ENCODE results near the gene RTP2.
"Not testable (repeated sequence)": the region's sequence is repeated elsewhere in the genome, so short reads cannot be mapped to it uniquely, and the experiment has no call there.

The RTP2 gene

DNA sequence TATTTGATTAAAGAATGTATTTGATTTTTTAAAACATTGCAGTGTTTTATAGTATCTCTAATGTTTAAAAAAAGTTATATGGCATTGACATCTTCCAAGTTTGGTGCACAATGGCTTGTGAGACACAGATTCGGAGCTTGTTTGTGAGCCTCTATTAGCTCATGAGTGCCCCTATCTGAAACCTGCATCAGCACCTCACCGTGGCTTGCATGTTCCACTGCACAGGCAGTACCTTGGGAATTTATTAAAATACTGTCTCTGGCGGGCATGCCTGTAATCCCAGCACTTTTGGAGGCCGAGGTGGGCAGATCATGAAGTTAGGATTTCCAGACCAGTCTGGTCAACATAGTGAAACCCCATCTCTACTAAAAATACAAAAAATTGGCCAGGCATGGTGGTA, 6.8 kb upstream of the RTP2 start:
- no peak for DNase-seq

DNA sequence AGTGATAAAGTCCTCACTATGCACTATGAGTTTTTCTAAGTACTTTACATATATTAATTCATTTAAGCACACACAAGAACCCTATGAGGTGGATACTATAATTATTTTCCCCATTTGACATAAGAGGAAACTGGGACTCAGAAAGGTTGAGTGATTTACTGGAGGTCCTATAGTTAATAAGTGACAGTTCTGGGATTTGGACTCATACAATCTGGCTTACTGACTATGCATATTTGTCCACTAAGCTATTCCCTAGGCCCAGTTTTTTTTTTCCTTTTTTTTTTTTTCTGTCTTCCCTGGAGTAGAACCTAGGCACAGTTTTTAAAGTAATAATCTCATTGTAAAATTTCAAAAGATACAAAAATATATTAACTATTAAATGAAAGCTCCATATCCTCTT, 6.3 kb upstream of the RTP2 start:
- no peak for DNase-seq

GRCh38 chr3:187706971-187707370, 4.6 kb upstream of the RTP2 start:
- peak; percentile 15 for DNase-seq

GRCh38 chr3:187705164-187705563, 2.8 kb upstream of the RTP2 start:
- DNase-seq: no peak

- no peak for DNase-seq
Measured at GRCh38 chr3:187700249-187700648, 2.1 kb downstream of the RTP2 start.

GRCh38 chr3:187698499-187699399, 3.6 kb downstream of the RTP2 start:
- peak; percentile 16 for DNase-seq

GRCh38 chr3:187696021-187696420, 6.3 kb downstream of the RTP2 start:
- DNase-seq: no peak

DNA sequence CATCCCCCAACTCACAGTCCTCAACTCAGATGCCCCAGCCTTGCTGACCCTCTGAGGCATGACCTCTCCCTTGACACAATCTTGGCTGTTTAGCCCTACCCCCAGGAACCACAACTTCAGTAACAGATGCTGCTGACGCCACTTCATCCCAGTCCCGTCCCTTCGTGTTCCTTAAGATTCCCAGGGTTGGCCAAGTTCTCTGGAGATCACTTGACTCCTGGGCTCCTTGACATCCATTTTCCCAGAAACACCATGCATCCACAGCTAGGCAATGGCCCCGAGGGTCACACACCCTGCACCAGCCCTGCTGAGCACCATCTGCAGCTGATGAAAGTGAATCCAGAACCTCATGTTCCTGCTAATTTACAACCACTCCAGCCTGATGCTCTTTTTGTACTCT, 6.9 kb downstream of the RTP2 start:
- DNase-seq: no peak

DNA sequence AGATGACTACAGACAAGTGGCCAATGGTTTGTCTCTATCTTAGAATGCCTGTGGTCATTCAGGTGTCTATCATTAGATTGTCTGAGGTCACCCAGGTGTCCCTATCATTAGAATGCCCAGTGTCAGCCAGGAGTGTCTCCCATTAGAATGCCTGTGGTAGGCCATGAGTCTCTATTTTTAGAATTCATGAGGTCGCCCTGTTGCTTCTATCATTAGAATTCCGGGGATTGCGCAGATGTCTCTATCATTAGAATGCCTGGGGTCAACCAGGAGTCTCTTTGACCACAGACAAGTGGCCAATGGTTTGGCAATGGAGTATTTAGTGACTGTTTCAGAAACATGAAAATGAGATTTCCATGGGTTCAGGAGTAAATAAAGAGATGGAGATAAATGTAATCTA, 7.6 kb downstream of the RTP2 start:
- DNase-seq: no peak

GRCh38 chr3:187693431-187693830, 8.9 kb downstream of the RTP2 start:
- no peak for DNase-seq

- DNase-seq: no peak
Measured at GRCh38 chr3:187689984-187690383, 12.4 kb downstream of the RTP2 start.

DNA sequence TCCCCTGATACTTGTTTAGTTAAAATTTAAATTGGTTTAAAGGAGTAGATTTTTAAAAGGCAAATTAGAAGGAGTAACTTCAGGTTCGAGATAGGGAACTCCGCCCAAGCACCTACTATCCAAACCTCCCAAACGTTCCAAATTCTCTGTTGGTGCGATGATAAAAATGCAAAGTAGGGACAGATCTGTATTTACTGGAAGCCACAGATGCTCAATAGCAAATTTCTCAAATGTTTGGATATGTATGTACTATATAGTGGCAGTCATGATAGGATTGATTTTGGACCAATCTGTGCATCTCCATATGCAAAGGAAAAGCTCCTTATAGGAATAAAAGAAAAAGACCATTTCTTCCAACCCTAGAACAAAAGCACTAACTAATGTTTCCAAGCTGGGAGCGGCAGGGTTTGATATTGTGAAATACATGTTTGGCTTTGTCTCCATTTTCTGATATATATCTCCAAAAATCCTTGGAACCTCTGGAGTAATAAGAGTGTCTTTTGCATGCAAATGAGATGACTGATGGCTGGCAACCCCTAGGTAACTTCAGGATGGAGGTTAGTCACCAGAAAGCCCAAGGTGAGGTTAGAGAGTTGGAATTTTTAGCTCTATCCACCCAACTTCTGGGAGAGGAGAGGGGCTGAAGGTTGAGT, 15.6 kb downstream of the RTP2 start:
- DNase-seq: no peak

DNA sequence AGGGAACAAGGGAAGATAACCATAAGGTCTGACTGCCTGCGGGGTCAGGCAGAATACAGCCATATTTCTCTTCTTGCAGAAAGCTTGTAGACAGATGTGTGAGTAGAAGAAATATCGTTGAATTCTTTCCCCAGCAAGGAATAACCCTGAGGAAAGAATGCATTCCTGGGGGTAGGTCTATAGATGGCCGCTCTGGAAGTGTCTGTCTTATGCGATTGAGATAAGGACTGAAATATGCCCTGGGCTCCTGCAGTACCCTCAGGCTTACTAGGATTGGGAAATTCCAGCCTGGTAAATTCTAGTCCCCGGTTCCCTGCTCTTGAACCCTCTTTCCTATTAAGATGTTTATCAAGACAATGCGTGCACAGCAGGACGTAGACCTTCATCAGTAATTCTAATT, 16.4 kb downstream of the RTP2 start:
- no peak for DNase-seq

DNA sequence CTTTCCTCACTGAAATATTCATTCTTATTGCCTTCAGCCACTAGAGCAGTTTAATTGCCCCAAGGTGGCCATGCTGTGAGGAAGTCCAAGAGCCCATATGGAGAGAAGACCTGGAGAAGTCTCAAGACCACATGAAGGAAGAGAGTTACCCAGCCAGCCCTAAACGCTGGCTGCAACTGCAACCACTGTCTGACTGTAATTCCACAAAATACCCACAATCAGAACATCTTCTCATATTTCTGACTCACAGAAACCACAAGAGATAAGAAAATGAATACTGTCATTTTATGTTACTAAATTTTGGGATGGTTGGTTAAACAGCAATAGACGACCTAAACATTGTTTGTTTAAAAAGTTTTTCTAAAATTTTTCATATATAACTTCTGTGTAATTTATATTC, 17.5 kb downstream of the RTP2 start:
- DNase-seq: no peak

- no peak for DNase-seq
Measured at GRCh38 chr3:187684444-187684843, 17.9 kb downstream of the RTP2 start.

DNA sequence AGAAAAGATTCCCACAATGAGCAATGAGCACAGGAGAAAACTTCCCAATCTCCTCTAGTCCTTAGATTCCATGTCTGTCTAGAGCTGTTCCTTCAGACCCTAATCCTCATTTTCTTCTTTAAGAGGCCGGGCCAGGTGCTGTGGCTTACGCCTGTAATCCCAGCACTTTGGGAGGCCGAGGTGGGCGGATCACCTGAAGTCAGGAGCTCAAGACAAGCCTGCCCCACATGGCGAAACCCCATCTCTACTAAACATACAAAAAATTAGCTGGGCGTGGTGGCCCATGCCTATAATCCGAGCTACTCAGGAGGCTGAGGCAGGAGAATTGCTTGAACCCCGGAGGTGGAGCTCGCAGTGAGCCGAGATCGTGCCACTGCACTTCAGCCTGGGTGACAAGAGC, 20.6 kb downstream of the RTP2 start:
- not testable (repeated sequence) for DNase-seq

DNA sequence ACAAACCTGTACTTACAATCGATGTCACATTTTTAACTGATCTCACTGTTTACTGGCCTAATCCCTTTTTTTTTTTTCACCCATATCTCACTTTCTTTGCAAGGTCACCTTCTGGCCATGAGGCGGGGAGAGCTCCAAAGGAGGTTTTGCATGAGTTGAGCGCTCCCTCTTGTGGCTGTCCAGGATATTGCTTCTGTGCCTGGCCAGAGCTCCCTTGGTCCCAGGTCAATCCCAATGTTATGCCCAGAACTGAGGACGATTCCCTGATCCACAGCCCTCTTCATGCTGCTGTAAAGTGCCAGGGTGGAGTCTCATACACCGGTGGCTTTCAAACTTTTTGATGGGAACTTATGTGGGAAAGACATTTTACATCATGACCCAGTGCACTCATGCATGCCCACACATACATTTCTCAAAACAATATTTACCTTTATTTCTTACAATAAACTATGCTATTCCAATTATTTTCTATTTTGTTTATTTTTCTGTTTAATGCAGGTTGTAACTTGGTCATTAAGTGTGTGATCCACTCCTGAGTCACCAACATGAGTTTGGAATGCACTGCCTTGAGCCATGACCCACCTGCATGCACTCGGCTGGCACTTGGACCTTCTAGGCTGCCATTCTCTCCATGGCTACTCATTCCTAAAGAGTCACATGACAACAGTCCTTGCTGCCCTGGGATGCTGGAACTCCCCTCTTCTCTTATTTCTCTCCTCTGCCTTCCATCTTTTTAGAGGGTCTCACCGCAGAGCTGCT, 22.5 kb downstream of the RTP2 start:
- peak; percentile 73 for DNase-seq

DNA sequence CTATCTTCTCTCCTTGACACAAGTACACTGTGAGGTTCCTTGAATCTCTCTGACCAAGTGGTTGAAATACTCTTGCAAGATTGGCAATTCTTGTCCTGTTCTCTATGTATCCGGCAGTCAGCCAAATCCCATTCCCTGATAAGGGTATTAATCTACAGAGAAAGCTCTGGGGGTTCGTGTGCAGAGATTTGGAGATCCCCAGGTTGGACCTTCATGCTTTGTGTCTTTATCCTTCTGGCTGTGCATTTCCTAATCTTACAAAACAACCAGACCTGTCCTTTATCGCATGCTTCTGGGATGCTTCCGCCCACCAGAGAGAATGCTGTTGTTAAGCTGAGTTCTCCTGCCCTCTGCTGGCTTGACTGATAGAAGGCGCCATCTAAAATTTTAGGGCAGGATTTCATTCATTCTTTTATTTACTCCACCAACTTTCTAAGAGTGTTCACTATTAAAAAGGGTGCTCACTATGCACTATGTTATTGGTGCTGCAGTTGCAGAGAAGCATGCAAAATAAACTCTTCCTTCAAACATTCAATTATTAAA, 23.6 kb downstream of the RTP2 start:
- DNase-seq: peak; percentile 75

GRCh38 chr3:187677604-187678003, 24.8 kb downstream of the RTP2 start:
- DNase-seq: peak; percentile 2

- no peak for DNase-seq
Measured at GRCh38 chr3:187673012-187673411, 29.3 kb downstream of the RTP2 start.

DNA sequence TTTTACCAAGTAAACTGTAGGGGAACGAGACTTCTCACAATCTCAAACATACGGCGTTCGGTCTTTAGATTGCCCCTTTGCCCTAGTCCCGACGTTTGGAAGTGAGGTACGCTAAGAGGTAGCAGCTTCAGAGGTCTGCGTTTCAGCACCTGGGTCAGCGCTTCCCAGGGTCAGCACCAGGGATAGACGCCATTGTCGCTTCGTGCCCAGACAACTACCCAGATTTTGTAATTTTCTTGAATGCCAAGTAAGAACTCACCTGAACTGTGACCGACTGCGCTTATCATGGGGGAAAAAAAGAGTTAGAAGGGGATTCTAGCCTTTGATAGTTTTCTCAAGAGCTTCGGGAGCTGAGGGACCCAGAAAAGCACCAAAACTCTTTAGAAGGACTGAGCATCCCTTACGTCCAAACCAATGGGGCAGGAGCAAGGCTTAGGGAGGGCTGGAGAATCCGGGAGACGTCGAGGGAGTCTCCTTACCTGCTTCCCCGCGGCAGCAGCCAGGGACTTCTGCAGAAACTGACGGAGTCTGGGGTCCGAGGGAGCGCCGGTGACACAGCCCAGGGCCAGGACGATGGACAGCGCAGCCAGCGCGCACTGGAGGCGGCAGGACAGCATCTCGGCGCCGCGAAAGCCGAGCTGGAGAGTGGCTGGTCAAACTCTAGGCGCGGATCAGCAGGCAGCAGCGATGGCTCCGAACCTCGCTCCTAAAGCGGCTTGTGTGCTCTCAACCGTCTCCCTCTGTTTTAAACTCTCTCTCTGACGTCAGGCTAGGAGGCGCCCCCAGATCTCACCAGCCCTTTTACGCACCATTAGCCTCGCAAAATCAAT, 32.5 kb downstream of the RTP2 start, which contains the start of gene SST:
TSS of gene SST (minus strand) at position 720 of the 830 bp plus-strand sequence. CDS start at position 617, 103 bp downstream.
- DNase-seq: no peak

GRCh38 chr3:187667526-187667925, 34.8 kb downstream of the RTP2 start:
- DNase-seq: peak; percentile 68
